Upper lobe of right lung (tissue), 1 donor: ENCODE data around the gene BCAP31. TPM values are rescaled to one million over a fixed set of nuclear protein-coding genes. Genes with fewer than 3 reads are reported as not detected.

Source experiments
- ATAC-seq: fragments of 200-7000 bp; cut with Tn5 transposase; one replicate; pipeline ENCODE4 v1.9.1; 2020; ENCODE audit warnings: mild to moderate bottlenecking, moderate library complexity
- DNase-seq: peaks from one replicate; pipeline ENCODE4 v3.0.0-alpha.2; 2020
- H3K27ac ChIP-seq: fragments of 200-600 bp; one replicate; pipeline ENCODE4 v1.8.0; 2022
- H3K27me3 ChIP-seq: fragments of 200-600 bp; one replicate; pipeline ENCODE4 v1.8.0; 2022; ENCODE audit warnings: mild to moderate bottlenecking
- H3K36me3 ChIP-seq: fragments of 200-600 bp; one replicate; pipeline ENCODE4 v1.8.0; 2022
- H3K4me1 ChIP-seq: fragments of 200-600 bp; one replicate; pipeline ENCODE4 v1.8.0; 2022
- H3K4me3 ChIP-seq: fragments of 200-600 bp; one replicate; pipeline ENCODE4 v1.8.0; 2022; ENCODE audit warnings: mild to moderate bottlenecking
- H3K9me3 ChIP-seq: fragments of 200-600 bp; one replicate; pipeline ENCODE4 v1.8.0; 2022
- intact Hi-C: fragments of 100-400 bp; cut with DNase I; formaldehyde crosslinking; loops from one replicate; pipeline ENCODE4 v1.11.0; 2022
- total RNA-seq: library from RNA; stranded (reverse); fragmentation: NEBNext Ultra II Directional; extraction: Animal tissue kit (Norgen Biotek cat#: 25700); gene quantifications from one replicate; pipeline ENCODE4 v1.2.1, GENCODE V29; 2021
- TF ChIP-seq, protein P1 (sequence below): fragments of 200-600 bp; IDR thresholded peaks from one replicate; pipeline ENCODE4 v1.8.0; 2022; ENCODE audit warnings: antibody characterized with exemption
- donor health status: DM: no; HTN: yes; CAD: no; lungs with severe emphysema.

The BCAP31 gene
- total RNA-seq, 1 donor from 2014 or later: 233 TPM

DNA sequence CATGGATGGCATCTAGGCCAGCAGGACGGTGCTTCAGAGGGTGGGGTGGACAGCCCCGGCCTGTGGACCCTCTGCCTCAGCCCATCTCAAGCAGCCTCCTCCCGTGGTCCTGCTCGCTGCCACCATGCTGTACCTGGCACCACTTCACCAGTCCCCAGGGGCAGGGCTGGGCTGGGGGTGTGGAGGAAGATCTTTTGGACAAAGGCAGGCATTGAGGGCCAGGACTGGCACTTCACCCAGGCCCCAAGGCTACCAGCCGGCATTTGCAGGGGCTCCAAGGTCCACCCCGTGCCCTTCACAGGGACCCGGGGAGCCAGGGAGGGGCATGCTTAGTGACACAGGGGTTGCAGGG is 40.6 kb upstream of the BCAP31 start:
- Histone ChIP-seq H3K36me3 (no peaks in the 10 kb centered on the region), H3K4me1 (peaks cover 3% of the 10 kb centered on the region), H3K27ac (peak overlapping the region; percentile 42), H3K9me3 (no peaks in the 10 kb centered on the region), H3K27me3 (no peaks in the 10 kb centered on the region), H3K4me3 (no peak overlapping the region)
- TF ChIP-seq, protein P1, sequence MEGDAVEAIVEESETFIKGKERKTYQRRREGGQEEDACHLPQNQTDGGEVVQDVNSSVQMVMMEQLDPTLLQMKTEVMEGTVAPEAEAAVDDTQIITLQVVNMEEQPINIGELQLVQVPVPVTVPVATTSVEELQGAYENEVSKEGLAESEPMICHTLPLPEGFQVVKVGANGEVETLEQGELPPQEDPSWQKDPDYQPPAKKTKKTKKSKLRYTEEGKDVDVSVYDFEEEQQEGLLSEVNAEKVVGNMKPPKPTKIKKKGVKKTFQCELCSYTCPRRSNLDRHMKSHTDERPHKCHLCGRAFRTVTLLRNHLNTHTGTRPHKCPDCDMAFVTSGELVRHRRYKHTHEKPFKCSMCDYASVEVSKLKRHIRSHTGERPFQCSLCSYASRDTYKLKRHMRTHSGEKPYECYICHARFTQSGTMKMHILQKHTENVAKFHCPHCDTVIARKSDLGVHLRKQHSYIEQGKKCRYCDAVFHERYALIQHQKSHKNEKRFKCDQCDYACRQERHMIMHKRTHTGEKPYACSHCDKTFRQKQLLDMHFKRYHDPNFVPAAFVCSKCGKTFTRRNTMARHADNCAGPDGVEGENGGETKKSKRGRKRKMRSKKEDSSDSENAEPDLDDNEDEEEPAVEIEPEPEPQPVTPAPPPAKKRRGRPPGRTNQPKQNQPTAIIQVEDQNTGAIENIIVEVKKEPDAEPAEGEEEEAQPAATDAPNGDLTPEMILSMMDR: no peak
- ATAC-seq: no peak
- no peak for DNase-seq
- intact Hi-C loops: loop anchor here (10.0 kb wide), 1 partner anchor 190 kb away; no protein-coding TSS in a partner anchor

DNA sequence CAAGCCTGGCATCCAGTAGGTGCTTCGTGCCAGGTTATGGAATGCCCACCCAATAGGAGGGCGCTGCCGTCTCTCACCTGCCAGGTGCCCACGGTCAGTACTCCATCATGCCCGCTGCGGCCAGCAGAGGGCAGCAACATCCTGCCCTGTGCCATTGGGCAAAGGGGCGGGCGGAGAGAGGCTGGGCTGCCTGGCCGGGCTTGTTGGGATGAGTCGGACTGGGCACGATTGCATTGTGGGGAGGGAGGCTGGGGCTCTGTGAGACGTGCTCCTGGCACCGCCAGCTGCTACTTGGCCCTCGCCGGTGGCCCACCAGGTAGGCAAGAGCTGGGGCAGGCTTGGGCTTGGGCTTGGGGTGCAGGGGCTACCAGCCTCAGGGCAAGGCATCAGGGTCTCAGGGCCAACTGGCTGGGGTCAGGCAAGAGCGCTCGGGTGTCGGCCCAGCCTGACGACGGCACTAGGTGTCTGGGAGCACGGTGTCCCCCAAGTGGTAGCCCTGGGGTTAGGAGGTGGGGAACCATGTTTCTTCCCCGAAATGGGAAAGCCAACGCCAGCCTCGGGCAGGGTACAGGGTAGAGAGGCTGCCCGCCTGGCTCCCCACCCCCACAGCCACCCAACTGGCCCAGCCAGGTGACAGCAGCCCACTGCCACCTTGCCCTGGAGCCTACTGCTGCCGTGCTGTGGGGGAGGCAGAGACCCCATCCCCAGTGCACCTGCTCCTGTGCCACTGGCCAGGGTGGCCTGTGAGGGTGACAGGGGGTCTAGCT is 40.0 kb upstream of the BCAP31 start, which contains the start of gene PLXNB3:
Gene PLXNB3, plus strand, starts transcription at position 261 of the 767 bp plus-strand sequence. CDS start 1,287 bp downstream, outside the sequence.
- ATAC-seq: peak; percentile 95
- no peaks in the 10 kb centered on the region for H3K36me3 ChIP-seq
- TF ChIP-seq, protein P1: peak; percentile 77
- intact Hi-C loops: loop anchor here (10.0 kb wide), 1 partner anchor 191 kb away; no protein-coding TSS in a partner anchor
- peak within 1 kb of the TSS; percentile 42 for H3K27ac ChIP-seq
- no peaks in the 10 kb centered on the region for H3K27me3 ChIP-seq
- no peaks in the 10 kb centered on the region for H3K9me3 ChIP-seq
- peaks cover 3% of the 10 kb centered on the region for H3K4me1 ChIP-seq
- peak; percentile 89 for DNase-seq
- no peak within 1 kb of the TSS for H3K4me3 ChIP-seq

DNA sequence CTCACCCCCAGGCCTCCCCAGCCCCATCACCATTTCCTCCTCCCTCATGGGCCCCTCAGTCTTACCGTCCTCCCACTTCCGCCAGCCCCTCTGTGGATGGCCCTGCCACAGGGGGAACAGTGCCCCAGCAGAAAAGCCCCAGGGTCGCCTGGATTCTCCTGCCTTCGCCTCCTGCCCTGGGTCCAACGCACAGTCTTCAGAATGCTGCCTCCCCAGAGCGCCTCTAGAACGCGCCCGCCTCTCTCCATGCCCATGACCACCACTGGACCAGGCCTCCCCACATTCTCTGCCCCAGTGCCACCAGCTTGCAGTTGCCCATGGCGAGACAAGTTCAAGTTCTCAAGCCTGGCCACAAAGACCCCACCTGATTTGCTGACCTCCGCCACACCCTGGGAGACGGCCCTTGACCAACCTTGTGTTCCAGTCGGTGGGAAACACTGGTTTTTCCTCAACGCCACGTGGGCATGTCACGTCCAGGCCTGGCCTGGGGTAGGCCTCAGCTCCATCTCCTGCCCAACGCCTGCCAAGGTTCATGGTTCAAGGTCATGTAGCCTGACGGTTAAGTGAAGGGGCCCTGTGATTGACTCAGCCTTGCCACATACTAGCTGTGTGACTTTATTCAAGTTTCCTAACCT is 39.2 kb upstream of the BCAP31 start:
- intact Hi-C loops: loop anchor here (10.0 kb wide), 1 partner anchor 191 kb away; no protein-coding TSS in a partner anchor
- Histone ChIP-seq H3K36me3 (no peaks in the 10 kb centered on the region), H3K27ac (no peak overlapping the region), H3K4me3 (no peak overlapping the region), H3K27me3 (no peaks in the 10 kb centered on the region), H3K9me3 (no peaks in the 10 kb centered on the region), H3K4me1 (peaks cover 3% of the 10 kb centered on the region)
- DNase-seq (peak; percentile 38), ATAC-seq (no peak)
- TF ChIP-seq, protein P1: no peak

DNA sequence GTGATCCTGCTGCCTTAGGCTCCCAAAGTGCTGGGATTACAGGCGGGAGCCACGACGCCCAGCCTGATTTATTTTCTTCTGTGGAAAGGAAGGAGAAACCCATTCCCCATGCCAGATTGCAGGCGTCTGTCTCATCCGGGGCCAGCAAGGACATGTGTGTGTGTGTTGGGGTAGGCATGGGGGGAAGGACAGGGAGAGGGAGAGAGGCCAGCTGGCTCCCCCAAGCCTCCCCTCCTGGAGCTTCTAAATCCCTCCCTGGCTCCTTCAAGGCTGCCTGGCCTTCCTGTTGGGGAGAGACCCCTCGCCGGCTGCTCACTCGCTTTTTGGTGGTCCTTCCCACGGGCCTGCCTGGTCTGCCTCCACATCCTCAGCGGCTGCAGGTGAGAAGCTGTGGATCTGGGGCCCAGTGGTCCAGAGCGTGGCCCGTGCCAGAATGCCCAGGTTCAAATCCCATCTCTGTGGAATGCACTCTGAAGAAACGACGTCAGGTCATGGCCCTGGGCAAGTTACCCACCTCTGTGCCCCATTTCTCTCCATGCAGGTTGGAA is 38.5 kb upstream of the BCAP31 start:
- Histone ChIP-seq H3K27ac (no peak overlapping the region), H3K4me1 (peaks cover 3% of the 10 kb centered on the region), H3K36me3 (no peaks in the 10 kb centered on the region), H3K27me3 (no peaks in the 10 kb centered on the region), H3K9me3 (no peaks in the 10 kb centered on the region), H3K4me3 (no peak overlapping the region)
- ATAC-seq (no peak), DNase-seq (no peak)
- TF ChIP-seq, protein P1: no peak
- intact Hi-C loops: loop anchor here (10.0 kb wide), 1 partner anchor 192 kb away; no protein-coding TSS in a partner anchor

DNA sequence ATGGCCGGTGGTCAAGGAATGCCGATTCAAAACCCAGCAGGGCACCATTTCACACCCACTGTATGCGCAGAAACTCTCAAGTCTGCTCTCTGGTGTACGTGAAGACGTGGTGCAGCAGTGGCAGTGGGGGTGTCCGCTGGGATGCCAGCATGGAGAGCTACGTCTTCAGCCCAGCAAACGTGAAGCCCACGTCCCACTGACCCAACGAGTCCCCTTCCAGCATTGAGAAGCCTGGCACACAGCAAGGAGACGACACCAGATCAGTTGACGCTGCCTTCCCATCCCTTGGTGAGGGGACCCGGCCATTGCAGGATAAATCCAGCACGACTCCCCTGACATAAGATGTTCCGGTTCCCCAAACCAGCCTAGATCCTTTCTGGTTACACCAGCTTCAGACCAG is 37.7 kb upstream of the BCAP31 start:
- intact Hi-C loops: loop anchor here (10.0 kb wide), 1 partner anchor 193 kb away; no protein-coding TSS in a partner anchor

More for the DNA sequence above, 37.7 kb upstream of the BCAP31 start:
- H3K27me3 ChIP-seq: no peaks in the 10 kb centered on the region
- DNase-seq: no peak
- peaks cover 3% of the 10 kb centered on the region for H3K4me1 ChIP-seq
- H3K4me3 ChIP-seq: no peak overlapping the region
- H3K27ac ChIP-seq: no peak overlapping the region
- H3K9me3 ChIP-seq: no peaks in the 10 kb centered on the region
- no peak for ATAC-seq
- TF ChIP-seq, protein P1: no peak
- H3K36me3 ChIP-seq: no peaks in the 10 kb centered on the region
